Stimulated activated CD4-positive, alpha-beta T cell treated with anti-CD3 and anti-CD28 coated beads, Interleukin-2, amount 100 ng/mL, for 4 hours (primary cell): ENCODE results near the gene RHBDF1.
"Not testable (repeated sequence)": the region's sequence is repeated elsewhere in the genome, so short reads cannot be mapped to it uniquely, and the experiment has no call there.

ENCODE experiments used
- DNase-seq: peaks from one replicate; pipeline ENCODE4 v3.0.0-alpha.2; 2020; ENCODE audit warnings: low read depth

Gene RHBDF1

DNA sequence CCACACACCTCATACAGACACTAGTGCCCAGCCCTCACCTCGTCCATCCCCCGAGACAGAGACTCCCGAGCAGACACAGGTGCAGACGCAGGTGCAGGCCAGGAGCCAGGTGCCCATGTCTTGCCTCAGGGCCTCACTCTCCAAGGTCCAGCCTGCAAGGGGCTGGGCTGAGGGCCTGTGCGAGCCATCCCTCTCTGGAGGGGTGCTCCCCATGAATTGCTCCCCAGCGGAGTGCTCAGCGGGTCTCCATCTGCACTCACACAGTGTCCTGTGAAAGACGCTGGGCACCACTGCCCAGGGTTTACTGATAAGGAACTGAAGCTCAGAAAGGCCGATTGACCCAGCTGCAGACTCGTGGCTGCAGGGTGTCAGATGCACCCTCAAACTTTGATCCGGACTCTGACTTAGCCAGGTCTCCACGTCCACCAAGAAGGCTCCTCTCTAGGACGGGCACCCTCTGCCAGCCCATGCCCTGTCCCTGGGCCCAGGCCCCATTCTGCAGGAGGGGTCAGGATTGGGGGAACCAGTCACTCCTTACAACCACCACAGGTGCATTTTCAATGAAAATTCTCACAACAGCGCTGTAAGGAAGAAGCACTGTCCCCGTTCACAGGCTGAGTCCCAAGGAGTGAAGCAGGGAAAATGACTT, 36.0 kb downstream of the RHBDF1 start:
- no peak for DNase-seq

DNA sequence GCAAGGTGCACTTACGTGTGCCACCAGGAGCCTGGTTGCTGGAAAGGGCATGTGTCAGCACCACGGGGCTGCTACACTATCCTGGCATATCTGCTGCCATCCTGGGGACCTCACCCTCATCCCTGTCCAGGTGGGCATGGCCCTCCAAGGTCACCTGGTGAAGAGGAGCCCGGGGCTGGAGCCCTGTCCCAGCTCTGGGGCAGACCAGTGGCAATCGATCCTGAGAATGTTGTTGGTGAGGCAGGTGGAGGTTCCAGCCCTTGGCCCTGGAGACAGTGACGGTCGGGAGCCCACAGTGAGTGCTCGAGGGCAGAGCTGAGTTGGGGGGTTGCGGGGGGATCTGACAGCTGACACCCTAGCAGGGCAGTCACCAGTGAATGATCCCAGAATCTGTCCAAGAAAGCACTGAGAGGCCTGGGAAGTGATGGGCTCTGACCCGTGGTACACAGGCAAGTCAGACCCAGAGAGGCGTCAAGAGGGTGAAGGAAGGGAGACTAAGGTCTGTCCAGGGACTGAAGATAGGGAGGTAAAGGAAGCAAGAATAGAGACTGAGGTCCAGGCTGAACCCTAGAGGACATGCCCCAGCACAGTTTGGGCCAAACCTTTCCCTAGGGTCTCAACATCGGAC, 36.6 kb downstream of the RHBDF1 start:
- no peak for DNase-seq

DNA sequence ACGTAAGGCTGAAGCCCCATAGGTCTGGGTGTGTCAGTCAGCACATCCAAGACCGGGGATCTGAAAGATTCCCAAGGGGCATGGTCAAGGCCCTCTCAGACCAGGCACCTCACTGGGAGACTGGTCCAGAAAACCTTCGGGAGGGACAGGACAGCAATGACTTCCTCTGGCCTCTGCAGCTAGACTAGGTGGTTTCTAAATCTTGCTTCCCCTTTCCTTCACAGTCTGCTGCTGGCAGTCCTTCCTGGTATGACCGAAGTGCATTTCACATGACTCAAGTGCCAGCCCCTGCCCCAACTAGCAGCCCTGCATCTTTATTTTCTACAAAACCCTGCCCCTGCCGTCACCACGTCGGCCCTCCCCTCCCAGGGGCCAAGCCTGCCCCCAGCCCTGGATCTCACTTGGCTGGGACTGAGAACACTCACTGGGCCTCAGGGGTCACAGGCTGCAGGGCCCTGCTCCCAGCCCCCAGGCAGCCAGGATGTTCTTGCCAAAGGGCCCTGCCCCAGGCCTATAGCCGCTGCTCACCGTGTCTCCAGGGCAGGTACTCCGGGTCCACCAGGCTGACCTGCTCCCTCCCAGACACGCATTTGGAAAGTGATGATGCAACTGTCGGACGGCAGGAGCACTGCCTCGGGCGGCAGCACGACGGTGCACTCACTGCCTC, 37.3 kb downstream of the RHBDF1 start:
- no peak for DNase-seq

DNA sequence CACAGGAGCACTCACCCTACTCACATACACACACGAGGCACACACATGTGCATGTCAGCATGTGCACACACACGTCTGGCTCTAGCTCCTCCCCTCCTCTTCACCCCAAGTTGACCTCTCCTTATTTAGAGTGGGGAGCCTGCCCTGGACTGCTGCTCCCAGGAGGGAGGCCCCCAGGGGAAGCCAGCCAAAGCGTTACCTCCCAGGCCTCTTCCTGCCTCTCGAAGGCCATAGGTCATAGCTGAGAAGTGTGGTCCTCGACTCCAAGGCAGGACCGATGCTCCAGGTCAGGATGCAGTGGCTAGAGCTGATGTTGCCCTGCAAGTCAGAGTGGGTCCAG, 37.8 kb downstream of the RHBDF1 start:
- DNase-seq = no peak

DNA sequence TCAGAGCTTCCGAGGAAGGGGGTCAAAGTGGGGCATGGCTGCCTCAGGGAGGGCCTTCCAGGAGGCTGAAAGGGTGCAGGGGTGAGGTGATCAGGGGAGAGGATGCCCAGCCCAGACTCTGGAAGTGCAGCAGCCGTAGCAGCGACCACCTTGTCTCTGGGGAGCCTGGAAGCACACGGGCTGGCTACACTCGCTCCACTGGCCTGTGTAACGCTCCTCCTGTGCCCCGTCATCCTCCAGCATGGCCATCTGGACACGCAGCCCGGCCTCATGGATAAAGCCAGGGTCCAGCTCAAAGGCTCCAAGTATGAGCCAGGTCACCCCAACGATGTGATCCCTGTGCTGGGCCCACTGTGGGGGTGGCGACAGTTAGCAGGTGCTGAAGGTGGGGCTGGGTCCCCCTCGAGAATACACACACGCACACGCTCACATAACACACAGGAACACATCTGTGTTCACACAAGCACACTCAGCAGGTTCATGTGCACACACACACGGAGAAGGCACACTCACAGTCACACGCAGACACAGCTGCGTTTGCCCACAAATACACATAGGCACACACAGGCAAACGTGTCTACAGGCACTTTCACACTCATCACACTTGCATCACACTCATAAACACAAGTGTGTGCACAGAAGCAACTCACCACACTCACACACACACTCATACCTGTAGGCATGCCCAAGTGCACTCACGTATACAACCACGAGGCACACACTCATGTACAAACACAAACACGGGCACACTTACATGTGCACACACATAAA, 38.4 kb downstream of the RHBDF1 start:
- no peak for DNase-seq

DNA sequence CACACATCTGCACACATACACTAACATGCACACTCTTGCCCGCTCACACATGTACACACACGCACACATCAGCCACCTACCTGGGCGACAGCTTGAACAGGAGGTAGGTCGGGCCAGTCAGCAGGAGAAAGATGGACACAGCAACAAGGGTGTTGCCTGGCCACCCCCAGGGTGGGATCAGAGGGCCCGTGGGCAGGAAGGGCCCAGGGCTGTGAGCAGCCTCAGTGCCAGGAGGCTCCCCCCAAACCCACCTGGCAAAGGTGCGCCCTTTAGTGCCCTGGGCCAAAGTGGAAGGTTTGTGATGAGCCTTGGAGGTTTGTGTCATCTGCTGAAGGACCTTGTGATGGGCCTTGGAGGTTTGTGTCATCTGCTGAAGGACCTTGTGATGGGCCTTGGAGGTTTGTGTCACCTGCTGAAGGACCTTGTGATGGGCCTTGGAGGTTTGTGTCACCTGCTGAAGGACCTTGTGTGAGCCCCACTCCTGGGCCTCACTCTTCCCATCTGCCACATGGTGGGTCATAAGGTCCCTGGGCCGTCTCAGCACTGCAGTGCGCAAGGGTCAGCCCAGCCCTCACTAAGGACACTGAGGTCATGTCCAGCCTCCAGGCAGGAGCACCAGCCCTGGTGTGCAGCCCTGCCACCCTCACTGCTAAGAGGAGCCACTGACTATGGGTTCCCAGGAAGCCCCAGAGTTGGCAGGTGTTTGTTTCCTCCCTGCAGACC, 39.1 kb downstream of the RHBDF1 start:
- not testable (repeated sequence) for DNase-seq

DNA sequence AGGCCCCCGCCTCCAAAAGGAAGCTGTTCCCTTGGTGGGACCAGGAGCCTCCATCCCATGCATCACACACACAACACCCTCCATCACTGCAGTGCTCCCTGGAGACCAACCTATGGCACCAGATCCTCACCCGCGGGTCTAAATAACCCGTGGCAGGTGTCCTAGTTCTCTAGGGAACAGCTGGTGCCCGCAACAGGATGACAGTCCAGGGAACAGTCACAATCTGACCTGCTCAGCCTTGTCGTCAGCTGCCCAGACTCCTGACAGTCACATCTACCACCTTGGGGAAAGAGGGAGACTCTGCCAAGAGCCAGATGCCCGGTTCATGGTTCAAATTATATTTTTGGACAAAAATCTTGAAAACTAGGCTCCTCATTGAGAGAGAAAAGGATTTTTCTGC, 41.8 kb downstream of the RHBDF1 start:
- not testable (repeated sequence) for DNase-seq

DNA sequence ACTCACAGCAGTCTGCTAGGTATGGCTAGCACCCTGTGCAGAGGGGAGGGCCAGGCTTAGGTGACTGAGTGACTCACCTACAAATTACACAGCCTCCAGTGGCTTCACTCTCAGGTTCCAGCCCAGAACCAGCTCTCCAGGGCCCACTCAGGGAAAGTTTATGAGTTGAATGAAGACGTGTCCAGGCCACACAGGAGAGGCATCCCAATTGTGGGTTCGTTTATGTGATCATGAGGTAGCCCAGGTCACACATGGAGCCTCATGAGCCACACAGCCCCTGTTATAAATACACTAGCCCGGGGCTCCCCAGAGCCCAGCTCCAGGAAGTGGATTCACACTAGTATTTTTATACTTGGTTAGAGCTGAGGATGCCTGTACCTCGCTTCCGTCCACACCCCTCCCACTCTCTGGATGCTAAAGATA, 46.5 kb downstream of the RHBDF1 start:
- not testable (repeated sequence) for DNase-seq

DNA sequence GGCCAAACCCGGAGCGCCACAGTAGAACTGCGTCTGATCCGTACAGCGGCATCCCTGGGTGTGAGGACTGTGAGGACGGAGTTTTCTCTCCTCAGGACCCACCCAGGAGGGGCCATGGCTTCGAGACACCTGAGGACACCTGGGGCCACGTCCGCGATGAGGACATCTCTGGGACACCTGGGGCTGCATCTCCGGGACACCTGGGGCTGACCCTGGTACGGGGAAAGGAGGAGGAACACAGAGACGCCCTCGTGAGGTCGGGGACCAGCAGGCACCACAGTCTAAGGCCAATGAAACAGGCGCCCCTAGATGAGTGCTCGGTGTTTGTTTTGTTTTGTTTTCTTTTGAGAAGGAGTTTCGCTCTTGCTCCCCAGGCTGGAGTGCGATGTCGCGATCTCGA, 48.3 kb downstream of the RHBDF1 start:
- not testable (repeated sequence) for DNase-seq

DNA sequence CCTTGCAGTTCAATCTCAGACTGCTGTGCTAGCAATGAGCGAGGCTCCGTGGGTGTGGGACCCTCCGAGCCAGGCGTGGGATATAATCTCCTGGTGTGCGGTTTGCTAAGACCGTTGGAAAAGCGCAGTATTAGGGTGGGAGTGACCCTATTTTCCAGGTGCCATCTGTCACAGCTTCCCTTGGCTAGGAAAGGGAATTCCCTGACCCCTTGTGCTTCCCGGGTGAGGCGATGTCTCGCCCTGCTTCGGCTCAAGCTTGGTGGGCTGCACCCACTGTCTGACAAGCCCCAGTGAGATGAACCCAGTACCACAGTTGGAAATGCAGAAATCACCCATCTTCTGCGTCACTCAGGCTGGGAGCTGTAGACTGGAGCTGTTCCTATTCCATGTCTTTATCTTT, 51.5 kb downstream of the RHBDF1 start:
- DNase-seq = not testable (repeated sequence)

DNA sequence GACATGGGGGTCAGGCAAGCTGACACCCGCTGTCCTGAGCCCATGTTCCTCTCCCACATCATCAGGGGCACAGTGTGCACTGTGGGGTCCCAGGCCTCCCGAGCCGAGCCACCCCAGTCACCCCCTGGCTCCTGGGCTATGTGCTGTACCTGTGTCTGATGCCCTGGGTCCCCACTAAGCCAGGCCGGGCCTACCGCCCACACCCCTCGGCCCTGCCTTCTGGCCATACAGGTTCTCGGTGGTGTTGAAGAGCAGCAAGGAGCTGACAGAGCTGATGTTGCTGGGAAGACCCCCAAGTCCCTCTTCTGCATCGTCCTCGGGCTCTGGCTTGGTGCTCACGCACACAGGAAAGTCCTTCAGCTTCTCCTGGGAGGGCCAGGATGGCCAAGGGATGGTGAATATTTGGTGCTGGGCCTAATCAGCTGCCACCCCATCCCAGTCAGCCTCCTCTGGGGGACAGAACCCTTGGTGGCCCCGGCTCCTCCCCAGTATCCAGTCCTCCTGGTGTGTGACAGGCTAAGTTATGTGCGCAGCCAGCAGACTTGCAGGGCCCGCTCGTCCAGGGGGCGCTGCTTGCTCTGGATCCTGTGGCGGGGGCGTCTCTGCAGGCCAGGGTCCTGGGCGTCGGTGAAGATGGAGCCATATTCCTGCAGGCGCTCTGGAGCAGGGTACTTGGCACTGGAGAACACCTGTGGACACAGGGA, 55.2 kb downstream of the RHBDF1 start:
- not testable (repeated sequence) for DNase-seq

DNA sequence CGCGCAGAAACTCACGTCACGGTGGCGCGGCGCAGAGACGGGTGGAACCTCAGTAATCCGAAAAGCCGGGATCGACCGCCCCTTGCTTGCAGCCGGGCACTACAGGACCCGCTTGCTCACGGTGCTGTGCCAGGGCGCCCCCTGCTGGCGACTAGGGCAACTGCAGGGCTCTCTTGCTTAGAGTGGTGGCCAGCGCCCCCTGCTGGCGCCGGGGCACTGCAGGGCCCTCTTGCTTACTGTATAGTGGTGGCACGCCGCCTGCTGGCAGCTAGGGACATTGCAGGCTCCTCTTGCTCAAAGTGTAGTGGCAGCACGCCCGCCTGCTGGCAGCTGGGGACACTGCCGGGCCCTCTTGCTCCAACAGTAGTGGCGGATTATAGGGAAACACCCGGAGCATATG, 61.7 kb downstream of the RHBDF1 start:
- DNase-seq = peak; percentile 85

DNA sequence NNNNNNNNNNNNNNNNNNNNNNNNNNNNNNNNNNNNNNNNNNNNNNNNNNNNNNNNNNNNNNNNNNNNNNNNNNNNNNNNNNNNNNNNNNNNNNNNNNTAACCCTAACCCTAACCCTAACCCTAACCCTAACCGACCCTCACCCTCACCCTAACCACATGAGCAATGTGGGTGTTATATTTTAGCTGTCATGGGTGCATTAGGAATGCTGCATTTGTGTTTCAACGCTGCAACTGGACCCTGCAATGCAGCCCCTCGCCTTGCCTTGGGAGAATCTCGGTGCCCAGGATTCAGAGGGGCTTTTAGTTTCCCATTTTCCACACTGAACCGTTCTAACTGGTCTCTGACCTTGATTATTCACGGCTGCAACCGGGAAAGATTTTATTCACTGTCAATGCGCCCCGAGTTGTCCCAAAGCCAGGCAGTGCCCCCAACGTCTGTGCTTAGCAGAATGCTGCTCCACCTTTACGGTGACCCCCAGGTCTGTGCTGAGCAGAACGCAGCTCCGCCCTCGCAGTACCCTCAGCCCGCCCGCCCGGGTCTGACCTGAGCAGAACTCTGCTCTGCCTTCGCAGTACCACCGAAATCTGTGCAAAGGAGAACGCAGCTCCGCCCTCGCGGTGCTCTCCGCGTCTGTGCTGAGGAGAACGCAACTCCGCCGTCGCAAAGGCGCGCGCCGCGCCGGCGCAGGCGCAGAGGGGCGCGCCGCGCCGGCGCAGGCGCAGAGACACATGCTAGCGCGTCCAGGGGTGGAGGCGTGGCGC, 62.3 kb downstream of the RHBDF1 start:
- DNase-seq = no peak
